ENCODE results near the gene CSGALNACT2. TPM values are rescaled to one million over a fixed set of nuclear protein-coding genes. Genes with fewer than 3 reads are reported as not detected.

The CSGALNACT2 gene
- total RNA-seq, 2 donors from 2014 or later: 51.3 to 55.2 TPM

- H3K4me1 Mint-ChIP-seq (ENCODE audit: low read depth): peaks cover 43% of the 10 kb centered on the region
- H3K27me3 Mint-ChIP-seq (ENCODE audit: low read depth): peaks cover 16% of the 10 kb centered on the region
- peak overlapping the region; percentile 81 to 83 for H3K4me3 Mint-ChIP-seq
- DNase-seq (no peak), ATAC-seq (replicated peaks in 1 of 2) (no peak)
- H3K27ac Mint-ChIP-seq: no peak overlapping the region
- H3K9me3 Mint-ChIP-seq: no peaks in the 10 kb centered on the region
- no peaks in the 10 kb centered on the region for H3K36me3 Mint-ChIP-seq (ENCODE audit: insufficient read depth in 2 of 2)
Observed at GRCh38 chr10:43227911-43228782, 89.9 kb downstream of the CSGALNACT2 start.

GRCh38 chr10:43228783-43229207, 90.5 kb downstream of the CSGALNACT2 start:
- ATAC-seq (replicated peaks in 1 of 2) (peak in 1 of 2 donors; percentile 6), DNase-seq (no peak)
- no peaks in the 10 kb centered on the region for H3K36me3 Mint-ChIP-seq (ENCODE audit: insufficient read depth in 2 of 2)
- peaks cover 16% of the 10 kb centered on the region for H3K27me3 Mint-ChIP-seq (ENCODE audit: low read depth)
- no peak overlapping the region for H3K27ac Mint-ChIP-seq
- H3K4me3 Mint-ChIP-seq: peak overlapping the region; percentile 81 to 83
- peaks cover 43% of the 10 kb centered on the region for H3K4me1 Mint-ChIP-seq (ENCODE audit: low read depth)
- H3K9me3 Mint-ChIP-seq: no peaks in the 10 kb centered on the region

GRCh38 chr10:43229208-43230061, 91.2 kb downstream of the CSGALNACT2 start:
- Mint-ChIP-seq H3K27me3 (ENCODE audit: low read depth) (peaks cover 16% of the 10 kb centered on the region), H3K36me3 (ENCODE audit: insufficient read depth in 2 of 2) (no peaks in the 10 kb centered on the region), H3K9me3 (no peaks in the 10 kb centered on the region), H3K27ac (no peak overlapping the region), H3K4me1 (ENCODE audit: low read depth) (peaks cover 43% of the 10 kb centered on the region), H3K4me3 (peak overlapping the region; percentile 81 to 83)
- peak; percentile 46 to 54 for DNase-seq
- ATAC-seq (replicated peaks in 1 of 2): peak; percentile 64 to 68

GRCh38 chr10:43230101-43230908, 92.1 kb downstream of the CSGALNACT2 start:
- Mint-ChIP-seq H3K27ac (no peak overlapping the region), H3K27me3 (ENCODE audit: low read depth) (peaks cover 10% of the 10 kb centered on the region), H3K4me1 (ENCODE audit: low read depth) (peaks cover 36% of the 10 kb centered on the region), H3K36me3 (ENCODE audit: insufficient read depth in 2 of 2) (no peaks in the 10 kb centered on the region), H3K9me3 (no peaks in the 10 kb centered on the region), H3K4me3 (peak overlapping the region; percentile 40 to 51)
- ATAC-seq (replicated peaks in 1 of 2) (no peak), DNase-seq (no peak)

- H3K27ac Mint-ChIP-seq: no peak overlapping the region
- H3K4me3 Mint-ChIP-seq: peak overlapping the region; percentile 40 to 51
- H3K36me3 Mint-ChIP-seq (ENCODE audit: insufficient read depth in 2 of 2): no peaks in the 10 kb centered on the region
- peaks cover 10% of the 10 kb centered on the region for H3K27me3 Mint-ChIP-seq (ENCODE audit: low read depth)
- peaks cover 31% of the 10 kb centered on the region for H3K4me1 Mint-ChIP-seq (ENCODE audit: low read depth)
- no peak for DNase-seq
- no peaks in the 10 kb centered on the region for H3K9me3 Mint-ChIP-seq
- ATAC-seq (replicated peaks in 1 of 2): peak in 1 of 2 donors; percentile 9
Observed at GRCh38 chr10:43230909-43231522, 92.8 kb downstream of the CSGALNACT2 start.

GRCh38 chr10:43231523-43232078, 93.4 kb downstream of the CSGALNACT2 start:
- Mint-ChIP-seq H3K27ac (no peak overlapping the region), H3K36me3 (ENCODE audit: insufficient read depth in 2 of 2) (no peaks in the 10 kb centered on the region)

GRCh38 chr10:43233601-43234430, 95.6 kb downstream of the CSGALNACT2 start:
- Mint-ChIP-seq H3K27me3 (ENCODE audit: low read depth) (peaks cover 4% of the 10 kb centered on the region), H3K36me3 (ENCODE audit: insufficient read depth in 2 of 2) (no peaks in the 10 kb centered on the region), H3K4me1 (ENCODE audit: low read depth) (peaks cover 18% of the 10 kb centered on the region), H3K4me3 (no peak overlapping the region), H3K27ac (no peak overlapping the region), H3K9me3 (no peaks in the 10 kb centered on the region)
- ATAC-seq (replicated peaks in 1 of 2) (no peak), DNase-seq (no peak)

More at GRCh38 chr10:43231523-43232078, 93.4 kb downstream of the CSGALNACT2 start:
- Mint-ChIP-seq H3K27me3 (ENCODE audit: low read depth) (peaks cover 10% of the 10 kb centered on the region), H3K4me3 (peak overlapping the region; percentile 40 to 42), H3K4me1 (ENCODE audit: low read depth) (peaks cover 25% of the 10 kb centered on the region), H3K9me3 (no peaks in the 10 kb centered on the region)
- ATAC-seq (replicated peaks in 1 of 2): peak; percentile 26 to 50
- no peak for DNase-seq

- H3K27me3 Mint-ChIP-seq (ENCODE audit: low read depth): no peaks in the 10 kb centered on the region
- ATAC-seq (replicated peaks in 1 of 2): no peak
- no peak overlapping the region for H3K4me3 Mint-ChIP-seq
- H3K4me1 Mint-ChIP-seq (ENCODE audit: low read depth): peaks cover 14% of the 10 kb centered on the region
- H3K9me3 Mint-ChIP-seq: no peaks in the 10 kb centered on the region
- no peak for DNase-seq
- no peaks in the 10 kb centered on the region for H3K36me3 Mint-ChIP-seq (ENCODE audit: insufficient read depth in 2 of 2)
- H3K27ac Mint-ChIP-seq: no peak overlapping the region
Observed at GRCh38 chr10:43234471-43235041, 96.3 kb downstream of the CSGALNACT2 start.

Other genes with a start within 250 kb of the CSGALNACT2 start
- gene RET, start 61.4 kb upstream of the CSGALNACT2 start, total RNA-seq: under 1 TPM; 0.29 to 0.67 TPM
- 1 to 10 TPM; 1.7 TPM for gene RASGEF1A, start 128.6 kb downstream of the CSGALNACT2 start, total RNA-seq
- not detected for gene FXYD4, start 233.2 kb downstream of the CSGALNACT2 start, total RNA-seq